NCI-H2107 (cell line): ENCODE data around the gene APBB2.
"Not testable (repeated sequence)": the region's sequence is repeated elsewhere in the genome, so short reads cannot be mapped to it uniquely, and the experiment has no call there.

Source experiments
- DNase-seq: peaks from one replicate; lab custom pipeline; 2025; lab: John Stamatoyannopoulos, UW

Gene APBB2

DNA sequence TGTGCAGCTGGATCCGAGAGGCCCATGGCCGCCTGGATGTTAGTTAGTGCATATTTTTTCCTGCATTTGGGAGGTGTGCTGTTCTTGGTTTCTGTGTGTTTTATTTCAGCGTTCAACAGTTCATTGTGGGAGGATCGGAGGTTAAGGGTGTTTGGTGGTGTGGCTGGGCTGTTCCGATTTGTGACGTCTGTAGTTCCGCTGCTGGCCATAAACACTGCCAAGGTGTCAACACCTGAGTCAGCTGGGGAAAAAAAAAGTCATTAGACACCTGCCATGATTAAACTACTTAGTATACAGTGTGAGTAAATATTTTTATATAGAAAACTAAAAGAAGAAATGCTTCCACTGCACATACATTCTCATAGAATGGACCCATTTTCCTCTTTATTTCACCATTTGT lies 200.2 kb downstream of the APBB2 start:
- DNase-seq = no peak

DNA sequence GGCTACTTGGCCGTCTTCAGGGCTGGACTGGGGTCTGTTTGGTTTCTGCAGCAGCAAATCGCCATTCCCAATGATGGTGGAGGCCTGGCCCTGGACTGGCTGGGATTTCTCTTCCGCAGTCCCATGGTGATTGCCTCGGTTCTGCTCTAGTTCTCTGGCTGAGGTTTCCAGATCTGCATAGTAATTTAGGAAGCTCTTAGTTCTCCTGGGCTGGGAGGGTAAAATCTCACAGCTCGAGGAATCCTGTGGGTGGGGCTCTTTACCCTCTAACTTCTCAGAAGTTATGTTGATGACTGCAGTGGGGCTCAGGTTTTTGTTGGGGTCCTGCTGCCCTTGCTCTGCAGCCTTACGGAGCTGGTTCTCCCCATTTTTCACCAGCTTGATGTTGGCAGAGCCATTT lies 200.6 kb downstream of the APBB2 start:
- DNase-seq = no peak

DNA sequence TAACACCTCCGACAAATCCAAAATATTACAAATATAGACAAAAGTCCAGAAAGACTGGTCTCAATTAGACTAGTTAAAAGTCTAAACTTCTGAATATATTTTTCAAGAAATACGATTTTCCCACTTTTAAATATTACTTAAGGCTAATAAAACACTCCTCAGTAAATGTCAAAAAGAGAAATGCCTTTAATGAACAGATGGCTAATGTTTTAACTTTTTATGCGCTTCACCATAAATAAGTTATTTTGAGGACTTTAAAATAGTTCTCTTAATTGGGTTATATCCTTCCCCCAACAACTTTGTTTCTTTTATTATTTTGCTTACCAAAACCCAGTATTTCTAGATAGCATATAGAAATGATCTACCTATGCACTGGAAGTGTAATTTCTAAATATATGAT lies 201.4 kb downstream of the APBB2 start:
- no peak for DNase-seq

DNA sequence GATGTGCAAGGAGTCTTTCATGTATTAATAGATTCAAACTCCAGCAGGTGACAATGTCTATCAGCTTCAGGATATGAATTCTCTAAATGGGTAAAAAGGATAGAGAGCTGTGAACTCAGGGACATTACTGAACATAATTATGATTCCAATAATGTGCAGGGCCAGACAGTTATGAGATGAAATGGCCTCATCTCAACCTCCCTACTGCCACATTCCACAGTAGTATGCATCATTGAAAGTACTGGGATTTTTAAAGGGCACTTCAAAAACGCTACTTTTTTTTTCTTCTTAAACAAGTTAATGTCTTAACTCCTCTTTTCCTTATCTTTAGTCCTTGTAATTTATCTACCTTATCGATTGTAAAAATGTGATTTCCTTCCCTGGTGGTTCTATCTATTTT lies 202.0 kb downstream of the APBB2 start:
- no peak for DNase-seq

DNA sequence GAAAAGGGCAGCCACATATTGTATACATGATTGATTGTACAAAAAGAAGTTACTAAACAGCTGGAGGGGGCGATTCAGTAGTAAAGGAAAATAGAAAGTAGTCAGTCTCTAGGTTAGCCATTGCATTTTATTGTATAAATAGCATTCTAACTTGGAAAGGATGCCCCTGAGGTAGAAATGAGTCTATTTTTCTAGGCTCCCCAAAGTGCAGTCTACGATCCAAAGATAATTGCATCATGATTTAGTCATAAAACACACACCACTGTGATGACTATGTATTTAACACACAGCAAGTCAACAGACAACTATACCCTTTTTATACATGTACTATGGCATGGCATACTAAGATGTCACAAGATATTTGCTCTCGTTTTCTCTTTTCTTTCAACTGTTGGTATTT lies 204.9 kb downstream of the APBB2 start:
- no peak for DNase-seq

DNA sequence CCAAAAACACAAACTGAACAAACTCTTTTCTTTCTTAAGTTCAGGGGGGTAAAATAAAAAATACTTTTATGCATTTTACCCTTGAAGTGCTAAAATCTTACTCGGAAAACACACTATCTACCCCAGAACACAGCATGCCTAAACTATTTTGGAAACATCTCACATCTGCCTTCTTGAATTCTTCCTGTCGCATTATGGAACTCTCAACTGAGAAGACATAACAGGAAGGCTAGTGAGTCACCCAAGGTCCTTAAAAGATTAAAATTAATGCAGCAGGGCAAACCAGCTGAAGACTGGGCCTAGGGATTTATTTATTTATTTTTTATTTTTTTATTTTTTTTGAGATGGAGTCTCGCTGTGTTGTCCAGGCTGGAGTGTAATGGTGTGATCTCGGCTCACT lies 208.2 kb downstream of the APBB2 start:
- DNase-seq = no peak

DNA sequence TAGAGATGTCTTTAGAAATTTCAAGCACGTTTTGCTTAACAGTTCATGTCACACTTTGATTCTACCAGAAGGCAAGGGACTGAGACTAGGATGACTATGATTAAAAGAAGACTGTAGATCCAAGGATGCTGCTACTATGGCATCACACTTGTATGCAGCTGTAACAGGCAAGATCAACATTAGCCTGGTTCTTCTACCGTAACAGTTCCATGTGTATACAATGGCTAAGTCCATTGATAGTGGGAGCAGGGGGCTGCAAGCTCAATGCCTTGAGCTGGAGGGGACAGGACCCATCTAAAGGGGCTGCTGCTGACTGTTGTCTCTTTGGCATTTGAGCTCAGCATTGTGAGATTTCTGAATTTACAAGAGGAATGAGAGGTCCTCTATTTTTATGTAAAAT lies 212.0 kb downstream of the APBB2 start:
- no peak for DNase-seq

DNA sequence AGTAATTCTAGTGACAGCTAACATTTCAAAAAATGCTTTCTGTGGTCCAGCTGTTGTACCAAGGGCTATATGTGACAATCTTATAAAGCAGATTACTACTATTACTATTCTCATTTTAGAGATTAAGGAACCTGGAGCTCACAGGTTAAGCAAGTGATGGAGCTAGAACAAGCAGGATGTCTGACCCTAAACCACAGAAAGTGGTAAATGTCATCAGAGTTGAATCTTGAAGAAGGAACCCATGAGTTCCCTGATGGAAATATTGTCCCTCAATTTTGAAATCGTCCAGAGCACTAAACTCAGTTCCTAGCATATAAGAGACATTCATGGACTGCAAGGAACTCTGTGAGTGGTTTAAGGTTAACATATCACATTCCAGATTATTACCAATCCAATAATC lies 214.0 kb downstream of the APBB2 start:
- DNase-seq = no peak

DNA sequence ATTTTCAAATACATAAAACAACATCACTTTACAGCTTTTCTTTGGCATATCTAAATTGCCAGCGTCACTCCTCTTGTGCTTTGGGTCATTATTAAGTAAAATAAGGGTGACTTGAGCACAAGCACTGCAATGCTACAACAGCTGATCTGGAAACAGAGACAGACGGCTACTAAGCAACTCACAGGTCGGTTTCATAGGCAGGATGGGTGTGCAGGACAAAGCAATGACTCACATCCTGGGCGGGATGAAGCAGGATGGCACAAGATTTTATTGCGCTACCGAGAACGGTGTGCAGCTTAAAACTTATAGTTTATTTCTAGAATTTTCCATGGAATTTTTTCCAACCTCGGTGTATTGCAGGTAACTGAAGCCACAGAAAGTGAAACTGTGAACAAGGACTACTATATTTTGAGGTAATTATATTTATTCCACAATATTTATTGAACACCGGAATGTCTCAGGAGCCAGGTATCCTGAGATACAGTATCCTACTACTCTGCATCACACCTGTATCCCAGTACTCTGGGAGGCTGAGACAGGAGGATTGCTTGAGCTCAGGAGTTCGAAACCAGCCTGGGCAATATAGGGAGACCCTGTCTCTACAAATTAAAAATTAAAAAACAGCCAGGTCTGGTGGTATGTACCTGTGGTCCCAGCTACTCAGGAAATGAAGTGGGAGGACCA lies 215.5 kb downstream of the APBB2 start:
- DNase-seq = no peak

DNA sequence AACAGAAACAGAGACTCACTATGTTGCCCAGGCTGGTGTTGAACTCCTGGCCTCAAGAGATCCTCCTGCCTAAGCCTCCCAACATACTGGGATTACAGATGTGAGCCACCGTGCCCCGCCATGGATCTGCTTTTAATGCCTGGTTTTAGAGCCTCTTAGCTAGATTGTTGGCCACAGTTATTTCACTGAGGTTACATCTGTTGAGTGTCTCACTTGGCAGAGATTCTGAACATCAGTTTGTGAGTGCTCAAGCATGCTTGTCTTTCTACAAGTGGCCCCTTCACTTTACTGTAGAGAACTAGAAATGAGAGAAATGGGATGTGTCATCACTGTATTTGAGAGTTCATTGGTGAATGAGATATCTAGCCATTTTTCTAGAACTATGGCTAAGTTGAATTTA lies 218.5 kb downstream of the APBB2 start:
- no peak for DNase-seq

DNA sequence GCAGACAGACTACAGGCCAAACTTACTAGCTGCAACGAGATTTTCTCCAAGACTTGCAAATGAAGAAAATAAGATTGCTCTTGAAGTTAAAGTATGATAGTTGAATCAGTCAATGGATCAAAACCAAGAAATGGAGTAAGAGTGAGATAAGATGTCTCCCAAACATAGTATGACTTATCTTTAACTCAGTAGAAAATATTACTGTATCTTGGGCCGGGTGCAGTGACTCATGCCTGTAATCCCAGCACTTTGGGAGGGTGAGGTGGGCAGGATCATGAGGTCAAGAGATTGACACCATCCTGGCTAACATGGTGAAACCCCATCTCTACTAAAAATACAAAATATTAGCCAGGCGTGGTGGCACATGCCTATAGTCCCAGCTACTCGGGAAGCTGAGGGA lies 220.0 kb downstream of the APBB2 start:
- not testable (repeated sequence) for DNase-seq

DNA sequence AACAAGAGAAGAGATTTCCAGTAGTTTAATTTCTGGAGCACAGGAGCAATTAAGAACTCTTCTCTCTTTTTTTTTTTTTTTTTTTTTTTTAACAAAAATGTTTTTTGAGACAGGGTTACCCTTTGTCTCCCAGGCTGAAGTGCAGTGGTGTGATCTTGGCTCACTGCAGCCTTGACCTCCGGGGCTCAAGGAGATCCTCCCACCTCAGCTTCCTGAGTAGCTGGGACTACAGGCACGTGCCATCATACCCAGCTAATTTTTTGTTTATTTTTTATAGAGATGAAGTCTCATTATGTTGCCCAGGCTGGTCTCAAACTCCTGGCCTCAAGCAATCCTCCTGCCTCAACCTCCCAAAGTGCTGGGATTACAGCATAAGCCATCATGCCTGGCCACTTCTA lies 221.0 kb downstream of the APBB2 start:
- DNase-seq = not testable (repeated sequence)

DNA sequence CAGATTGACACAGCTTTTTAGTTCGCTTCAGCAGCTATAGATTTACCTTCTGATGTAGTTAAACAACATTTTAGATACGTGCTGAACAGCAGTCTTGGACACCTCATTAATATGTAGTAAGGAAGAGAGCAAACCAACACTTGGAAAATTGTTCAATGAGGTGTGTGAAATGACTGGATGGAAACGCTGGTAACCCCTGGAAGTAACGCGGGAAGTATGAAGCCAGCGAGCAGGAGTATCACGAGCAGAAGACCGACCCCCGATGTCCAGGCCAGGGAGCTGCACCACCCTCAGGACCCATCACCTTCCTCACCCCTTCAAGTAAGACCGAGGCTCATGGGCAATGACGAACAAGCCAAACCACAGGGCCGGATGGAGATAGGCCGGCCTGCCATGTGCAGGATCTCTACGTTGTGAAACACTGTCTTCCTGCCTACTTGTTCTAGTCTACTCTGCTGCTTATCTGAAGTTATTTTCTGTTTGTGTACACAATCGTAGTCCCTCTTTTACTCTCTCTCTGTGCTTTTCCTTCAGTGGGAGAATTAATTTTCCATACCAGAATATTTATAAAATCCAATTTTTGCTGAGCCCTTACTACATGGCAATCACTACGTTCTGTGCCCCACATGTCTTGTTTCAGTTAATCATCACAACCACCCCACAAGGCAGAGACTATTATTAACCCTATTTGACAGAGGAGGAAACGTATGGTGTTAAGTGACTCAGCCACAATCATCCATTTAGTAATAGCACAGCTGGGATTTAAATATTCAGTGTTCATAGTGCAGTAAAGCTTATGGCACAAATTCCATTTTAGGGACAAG lies 221.7 kb downstream of the APBB2 start:
- no peak for DNase-seq

DNA sequence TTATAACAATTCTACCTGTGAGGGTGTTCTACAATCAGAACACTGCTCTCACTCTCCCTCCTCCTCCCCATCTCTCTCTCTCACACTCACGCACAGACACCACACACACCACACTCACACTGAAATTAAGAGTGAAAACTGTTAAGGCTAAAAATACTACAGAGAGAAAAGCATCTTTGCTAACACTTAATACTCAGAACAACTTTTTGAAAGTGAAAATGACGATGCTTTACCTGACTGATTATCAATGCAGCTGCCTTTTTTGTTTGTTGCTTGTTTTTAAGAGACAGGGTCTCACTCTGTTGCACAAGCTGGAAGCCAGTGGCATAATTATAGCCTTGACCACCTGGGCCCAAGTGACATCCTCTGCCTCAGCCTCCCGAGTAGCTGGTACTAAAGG lies 222.4 kb downstream of the APBB2 start:
- DNase-seq = no peak

DNA sequence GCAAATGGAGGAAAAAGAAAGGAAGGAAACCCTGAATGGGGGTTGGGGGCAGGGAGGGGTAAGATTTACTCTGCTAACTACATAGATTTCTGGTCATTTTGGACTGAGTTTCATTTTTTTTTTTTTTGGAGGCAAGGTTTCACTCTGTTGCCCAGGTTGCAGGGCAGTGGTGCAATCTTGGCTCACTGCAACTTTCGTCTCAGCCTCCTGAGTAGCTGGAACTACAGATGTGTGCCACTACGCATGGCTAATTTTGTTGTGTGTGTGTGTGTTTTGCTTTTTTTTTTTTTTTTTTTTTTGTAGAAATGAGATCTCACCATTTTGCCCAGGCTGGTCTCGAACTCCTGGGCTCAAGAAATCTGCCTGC lies 223.5 kb downstream of the APBB2 start:
- no peak for DNase-seq

DNA sequence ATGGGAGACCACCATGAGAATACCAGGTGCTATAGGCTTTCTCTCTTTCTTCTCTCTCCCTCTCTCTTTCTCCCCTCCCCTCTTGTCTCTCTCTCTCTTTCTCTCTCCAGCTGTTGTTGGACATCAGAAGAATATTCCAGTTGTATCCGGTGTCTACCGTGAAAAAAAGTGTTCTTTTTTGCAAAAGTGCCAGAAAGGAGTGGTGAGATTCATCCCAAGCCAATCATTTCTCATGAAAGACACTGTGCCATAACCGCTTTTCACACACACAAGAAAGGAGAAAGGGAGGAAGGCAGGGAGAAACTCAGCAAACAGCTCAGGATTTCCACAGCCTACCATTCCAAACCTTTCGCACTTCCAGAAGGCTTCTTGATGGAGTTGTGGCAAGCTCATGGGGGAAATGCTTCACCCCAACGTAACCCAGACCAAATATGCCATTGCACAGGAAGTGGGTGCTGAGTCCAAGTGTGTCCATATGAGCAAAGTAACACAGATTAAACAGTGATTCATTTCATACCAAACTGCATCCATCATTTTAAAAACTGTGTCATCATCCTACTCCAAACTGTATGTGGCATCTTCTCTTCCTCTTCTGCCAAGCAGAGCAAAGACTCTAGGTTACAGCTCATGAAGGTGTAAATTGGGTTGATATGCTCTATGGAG lies 224.0 kb downstream of the APBB2 start:
- DNase-seq = no peak

DNA sequence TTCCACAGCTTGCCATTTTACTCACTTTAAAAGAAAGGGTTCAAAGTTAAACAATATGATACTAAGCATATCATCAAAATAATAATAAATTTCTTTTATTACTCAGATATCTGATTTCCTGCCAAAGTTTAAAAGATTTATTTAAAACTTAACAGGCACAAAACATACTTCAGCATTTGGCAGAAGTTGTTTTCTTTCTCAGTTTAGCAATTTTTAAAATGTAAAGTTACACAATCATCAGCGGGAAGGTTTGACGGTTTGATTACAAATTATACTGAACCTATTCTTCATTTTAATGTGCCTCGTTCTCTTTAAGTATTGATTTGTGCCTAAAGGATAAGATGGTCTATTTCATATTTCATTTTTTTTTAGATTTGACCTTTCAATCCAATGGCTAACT lies 227.2 kb downstream of the APBB2 start:
- DNase-seq = no peak

DNA sequence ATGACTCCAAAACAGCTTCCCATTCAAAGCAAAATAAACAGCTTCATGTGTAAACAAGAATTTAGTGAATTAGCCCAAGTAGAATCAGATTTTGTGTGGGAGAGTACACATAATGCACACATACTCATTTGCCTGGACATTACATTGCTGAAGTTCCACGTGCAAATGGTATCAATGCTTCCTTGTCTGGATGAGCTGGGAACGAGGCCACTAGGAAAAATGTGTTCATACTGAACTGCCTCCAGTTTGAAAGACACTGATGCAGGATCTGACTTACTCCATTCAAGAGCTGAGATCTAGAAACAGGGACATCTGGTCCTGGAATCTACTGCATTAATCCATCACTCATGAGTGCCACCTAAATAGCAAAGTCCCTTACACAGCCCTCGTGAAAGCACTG lies 228.0 kb downstream of the APBB2 start:
- DNase-seq = no peak

DNA sequence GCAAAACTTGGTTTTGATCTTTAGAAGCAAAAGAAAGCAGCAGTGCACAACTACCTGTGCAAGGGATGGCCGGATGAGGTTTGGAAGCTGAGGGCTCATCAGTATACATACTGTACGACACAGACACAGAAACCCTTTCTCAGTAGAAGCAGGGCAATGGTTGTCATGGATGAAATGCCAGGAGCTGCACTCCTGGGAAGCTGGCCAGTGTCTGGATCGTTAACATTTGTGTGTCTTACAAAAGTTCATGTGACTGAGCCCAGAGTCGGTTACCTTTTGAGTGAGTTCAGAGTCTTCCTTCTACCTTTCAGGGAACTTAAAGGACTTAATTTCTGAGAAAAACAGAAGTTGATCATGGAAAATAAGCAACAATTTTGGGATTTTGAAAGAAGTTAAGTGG lies 230.3 kb downstream of the APBB2 start:
- no peak for DNase-seq

DNA sequence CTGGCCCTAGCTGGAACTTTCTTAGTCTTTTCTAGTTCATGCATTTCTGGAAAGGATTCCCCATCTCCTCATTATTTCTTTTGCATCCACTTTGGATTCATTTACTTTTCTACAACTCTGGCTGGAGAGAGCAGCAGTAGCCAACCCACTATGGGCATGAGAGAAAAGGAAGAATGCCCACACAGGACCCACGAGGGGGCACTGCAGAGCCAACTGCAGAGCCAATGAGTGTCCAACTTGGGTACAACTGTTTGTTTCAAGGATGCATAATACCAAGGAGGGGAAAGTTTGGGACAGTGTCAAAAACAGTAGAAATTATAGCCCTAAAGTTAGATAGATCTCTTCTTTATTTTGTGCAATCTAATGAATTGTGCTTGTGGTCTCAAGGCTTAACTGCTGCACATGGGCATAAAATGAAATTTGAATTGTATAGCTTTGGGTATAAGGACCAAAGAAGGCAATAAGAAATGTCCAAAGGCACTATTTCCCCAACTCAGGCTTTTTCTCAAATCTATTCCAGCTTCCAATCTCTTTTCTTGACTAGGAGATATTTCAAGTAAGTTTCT lies 233.9 kb downstream of the APBB2 start:
- no peak for DNase-seq

DNA sequence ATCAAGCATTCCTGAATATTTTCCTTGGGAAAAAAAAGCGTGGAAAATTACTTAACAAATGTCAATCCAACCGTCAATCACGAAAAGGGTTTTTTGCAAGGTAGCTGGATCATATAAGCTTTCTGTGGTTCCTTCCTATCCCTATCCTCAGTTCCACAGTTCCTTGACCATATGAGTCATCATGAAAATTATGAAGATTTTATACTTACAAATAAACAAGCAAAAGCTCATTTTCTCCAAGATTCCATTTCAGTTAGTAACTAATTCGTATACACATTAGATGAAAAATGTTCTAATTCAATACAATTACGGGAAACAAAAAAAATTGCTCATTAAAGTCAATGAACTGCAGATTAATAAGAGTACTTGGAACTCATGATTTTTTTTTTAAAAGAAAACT lies 235.8 kb downstream of the APBB2 start:
- DNase-seq = no peak

DNA sequence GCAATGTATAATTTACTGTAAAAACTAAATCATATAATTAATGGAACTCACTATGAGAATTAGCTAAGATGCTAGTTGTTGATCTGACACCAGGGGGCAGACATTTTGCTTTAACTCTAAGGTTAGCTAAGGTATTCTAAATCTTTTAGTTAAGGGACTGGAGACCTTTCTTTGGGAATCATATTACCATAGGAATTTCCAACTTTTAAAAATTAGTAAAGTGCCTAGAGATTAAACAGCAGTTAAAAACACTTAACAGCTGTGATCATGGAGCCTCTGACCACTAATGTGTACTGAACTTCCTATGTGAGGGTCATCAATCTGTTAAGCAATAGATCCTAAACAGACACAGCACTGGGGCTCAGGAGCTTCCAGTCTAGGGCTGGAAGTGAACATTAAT lies 238.0 kb downstream of the APBB2 start:
- peak; percentile 18 for DNase-seq

DNA sequence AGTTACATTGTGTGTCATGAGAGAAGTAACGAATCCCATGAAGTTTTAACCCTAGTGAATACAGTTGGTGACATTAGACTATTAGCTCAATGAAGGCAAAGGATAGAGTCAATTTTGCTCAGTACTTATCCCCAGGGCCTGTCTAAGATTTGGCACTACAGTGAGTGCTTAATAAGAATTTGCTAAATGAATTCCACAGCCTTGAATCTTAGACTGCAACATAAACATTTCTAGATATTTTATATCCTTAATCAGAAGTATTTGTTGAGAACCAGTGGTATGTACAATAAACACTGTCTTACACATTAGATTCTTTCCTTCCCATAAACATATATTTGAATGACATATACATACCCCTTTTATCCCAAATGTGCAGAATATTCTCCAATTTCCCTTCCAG lies 241.6 kb downstream of the APBB2 start:
- no peak for DNase-seq
